Measurements from ENCODE around the gene SKOR1.

SKOR1 gene

DNA sequence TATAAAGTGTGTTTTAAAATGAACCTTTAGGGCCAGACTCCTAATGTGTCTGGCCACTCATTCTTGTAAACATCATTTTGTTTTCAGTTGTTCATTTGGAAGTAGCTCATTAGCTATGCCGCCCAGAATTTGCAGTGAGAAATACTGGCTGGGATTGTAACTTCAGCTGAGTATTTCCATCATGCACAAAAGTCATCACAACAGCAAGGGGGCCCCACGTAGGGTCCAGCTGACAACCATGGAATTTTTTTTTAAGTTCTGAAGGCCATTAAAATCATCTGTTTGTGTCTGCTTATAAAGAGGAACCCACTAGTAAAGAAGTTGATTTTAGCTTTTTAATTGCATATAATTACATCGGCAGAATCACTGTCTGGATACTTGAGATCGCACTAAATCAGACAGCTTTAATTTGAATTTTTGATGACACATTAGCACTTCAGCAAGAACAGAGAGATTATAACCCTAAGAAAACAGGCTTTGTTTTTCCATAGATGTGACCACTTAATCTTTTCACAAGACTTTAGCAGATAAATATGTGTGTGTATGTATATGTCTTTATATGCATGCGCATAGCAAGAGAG lies 46.3 kb upstream of the SKOR1 start:
- TF ChIP-seq, protein P1, sequence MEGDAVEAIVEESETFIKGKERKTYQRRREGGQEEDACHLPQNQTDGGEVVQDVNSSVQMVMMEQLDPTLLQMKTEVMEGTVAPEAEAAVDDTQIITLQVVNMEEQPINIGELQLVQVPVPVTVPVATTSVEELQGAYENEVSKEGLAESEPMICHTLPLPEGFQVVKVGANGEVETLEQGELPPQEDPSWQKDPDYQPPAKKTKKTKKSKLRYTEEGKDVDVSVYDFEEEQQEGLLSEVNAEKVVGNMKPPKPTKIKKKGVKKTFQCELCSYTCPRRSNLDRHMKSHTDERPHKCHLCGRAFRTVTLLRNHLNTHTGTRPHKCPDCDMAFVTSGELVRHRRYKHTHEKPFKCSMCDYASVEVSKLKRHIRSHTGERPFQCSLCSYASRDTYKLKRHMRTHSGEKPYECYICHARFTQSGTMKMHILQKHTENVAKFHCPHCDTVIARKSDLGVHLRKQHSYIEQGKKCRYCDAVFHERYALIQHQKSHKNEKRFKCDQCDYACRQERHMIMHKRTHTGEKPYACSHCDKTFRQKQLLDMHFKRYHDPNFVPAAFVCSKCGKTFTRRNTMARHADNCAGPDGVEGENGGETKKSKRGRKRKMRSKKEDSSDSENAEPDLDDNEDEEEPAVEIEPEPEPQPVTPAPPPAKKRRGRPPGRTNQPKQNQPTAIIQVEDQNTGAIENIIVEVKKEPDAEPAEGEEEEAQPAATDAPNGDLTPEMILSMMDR (conservative IDR thresholded peaks at IDR 0.05; ENCODE audit: control insufficient read depth, insufficient read depth, low read depth, low read length): no peak

DNA sequence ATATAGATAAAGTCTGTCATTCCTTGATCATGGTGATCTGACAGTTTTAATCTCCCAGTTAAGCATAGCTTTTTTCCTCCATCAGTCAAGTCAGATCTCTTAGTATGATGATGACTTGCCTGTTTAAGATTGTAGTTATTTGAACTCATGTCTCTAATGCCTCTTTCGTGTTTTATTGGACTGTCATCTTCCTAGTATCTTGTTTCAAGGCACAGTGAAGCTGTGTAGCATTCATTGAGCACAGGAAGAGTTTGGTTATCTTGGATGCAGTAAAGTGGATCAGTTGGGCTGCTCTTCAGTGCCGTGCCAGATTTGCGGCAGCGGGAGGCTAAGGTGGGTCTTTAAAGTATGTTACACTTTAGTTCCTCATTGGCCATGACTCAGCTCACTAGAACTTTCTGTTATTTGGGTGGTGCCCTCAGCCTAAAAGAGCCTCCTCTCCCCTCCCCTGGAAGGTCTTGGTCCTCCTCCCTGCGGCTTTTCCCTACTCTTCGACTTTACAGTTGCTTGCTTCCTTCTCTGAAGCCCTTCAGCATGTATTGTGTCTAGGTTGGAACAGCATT lies 45.7 kb upstream of the SKOR1 start:
- TF ChIP-seq, protein P1 (conservative IDR thresholded peaks at IDR 0.05; ENCODE audit: control insufficient read depth, insufficient read depth, low read depth, low read length): no peak
- no peak for DNase-seq (ENCODE audit: low read depth)
- H3K4me3 ChIP-seq (ENCODE audit: control insufficient read depth, low read depth, low read length): no peak overlapping the region

More for the DNA sequence above, 46.3 kb upstream of the SKOR1 start:
- no peak for DNase-seq (ENCODE audit: low read depth)
- H3K4me3 ChIP-seq (ENCODE audit: control insufficient read depth, low read depth, low read length): no peak overlapping the region

DNA sequence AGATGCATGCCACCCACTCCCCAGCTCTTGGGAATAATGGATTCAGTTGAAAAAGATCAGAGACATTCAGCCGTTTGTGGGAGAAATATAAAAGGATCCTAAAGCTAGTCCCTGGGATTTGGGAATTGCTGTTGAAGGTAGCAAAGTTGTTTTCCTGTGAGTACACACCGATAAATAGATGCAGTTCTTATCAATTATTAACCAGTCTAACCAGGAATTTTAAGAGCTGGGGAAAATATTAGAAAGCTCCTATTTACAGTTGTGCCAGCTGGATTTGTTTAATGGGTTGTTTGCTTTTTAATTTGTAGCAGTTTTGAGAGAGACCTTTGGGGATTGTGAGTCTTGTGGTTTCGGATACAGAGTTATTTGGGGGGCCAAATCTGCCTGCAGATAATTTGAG lies 44.2 kb upstream of the SKOR1 start:
- no peak overlapping the region for H3K4me3 ChIP-seq (ENCODE audit: control insufficient read depth, low read depth, low read length)
- TF ChIP-seq, protein P1 (conservative IDR thresholded peaks at IDR 0.05; ENCODE audit: control insufficient read depth, insufficient read depth, low read depth, low read length): no peak
- DNase-seq (ENCODE audit: low read depth): no peak

DNA sequence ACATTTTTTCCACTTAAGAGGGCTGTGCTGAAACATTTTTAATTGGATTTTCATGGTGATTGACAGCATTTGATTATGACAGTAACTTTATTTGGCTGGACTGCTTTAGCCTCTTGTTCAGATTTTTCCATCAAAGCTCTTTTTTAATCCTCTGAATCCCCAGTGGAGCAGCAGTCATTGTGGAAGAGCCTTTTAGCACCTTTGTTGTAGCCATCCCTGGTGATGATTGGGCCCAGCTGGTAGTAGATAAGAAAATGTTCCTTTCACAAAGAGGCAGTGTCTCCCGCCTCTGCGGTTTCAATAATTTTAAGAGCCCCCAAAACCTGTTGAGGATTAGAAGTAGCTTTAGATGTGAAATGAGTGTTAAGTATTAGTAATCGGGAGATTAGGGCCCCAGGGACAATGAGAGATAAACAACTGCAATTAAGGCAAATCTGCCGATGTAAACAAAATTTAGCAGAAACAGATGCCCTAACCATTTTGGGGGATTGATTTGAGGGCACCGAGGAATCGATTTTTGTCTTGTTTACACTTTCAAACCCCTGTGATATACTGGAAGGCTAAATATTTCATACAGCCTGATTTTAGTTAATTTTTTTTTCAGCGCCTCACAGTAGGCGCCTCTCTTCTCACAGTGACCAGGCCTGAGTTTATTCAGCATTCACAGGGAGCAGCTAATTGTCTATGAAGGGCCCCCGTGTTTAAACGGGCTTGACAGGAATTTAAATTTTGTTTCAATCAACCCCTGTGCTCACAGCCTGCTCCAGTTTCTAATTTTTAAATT lies 43.2 kb upstream of the SKOR1 start:
- TF ChIP-seq, protein P1 (conservative IDR thresholded peaks at IDR 0.05; ENCODE audit: control insufficient read depth, insufficient read depth, low read depth, low read length): no peak
- H3K4me3 ChIP-seq (ENCODE audit: control insufficient read depth, low read depth, low read length): no peak overlapping the region
- no peak for DNase-seq (ENCODE audit: low read depth)

DNA sequence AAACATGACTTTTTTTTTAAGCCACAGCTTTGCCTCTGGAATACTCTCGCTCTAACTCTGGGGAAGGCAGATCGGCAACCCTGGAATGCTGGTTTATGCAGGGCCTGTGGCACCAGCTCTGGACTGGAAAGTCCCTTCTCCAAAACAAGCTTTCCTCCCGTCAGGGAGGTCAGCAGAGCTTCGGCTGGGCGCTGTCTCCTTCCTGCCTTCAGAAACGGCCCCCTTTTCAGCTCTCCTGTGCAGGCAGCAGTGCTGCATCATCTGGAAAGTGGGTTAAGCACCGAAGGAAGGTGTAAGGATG lies 42.7 kb upstream of the SKOR1 start:
- DNase-seq (ENCODE audit: low read depth): no peak
- TF ChIP-seq, protein P1 (conservative IDR thresholded peaks at IDR 0.05; ENCODE audit: control insufficient read depth, insufficient read depth, low read depth, low read length): no peak
- H3K4me3 ChIP-seq (ENCODE audit: control insufficient read depth, low read depth, low read length): no peak overlapping the region

DNA sequence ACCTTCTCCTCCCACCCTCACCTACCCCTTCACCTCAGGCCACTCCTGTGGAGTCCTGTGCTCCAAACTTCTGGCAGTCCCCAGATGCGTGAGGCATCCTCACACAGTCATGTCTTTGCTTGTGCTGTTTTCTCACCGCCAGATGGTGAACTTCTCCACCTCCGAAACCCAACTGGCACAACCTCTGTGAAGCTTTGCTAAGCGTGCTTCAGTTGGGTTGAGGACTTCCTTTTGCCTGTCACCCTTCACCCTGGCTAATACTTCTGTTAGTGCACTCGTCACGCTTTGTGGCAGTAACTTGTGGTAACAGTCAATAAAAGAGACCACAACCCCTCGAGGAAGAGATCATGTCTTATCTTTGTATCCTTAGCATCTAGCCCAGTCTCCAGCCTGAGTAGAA lies 42.0 kb upstream of the SKOR1 start:
- TF ChIP-seq, protein P1 (conservative IDR thresholded peaks at IDR 0.05; ENCODE audit: control insufficient read depth, insufficient read depth, low read depth, low read length): no peak
- no peak overlapping the region for H3K4me3 ChIP-seq (ENCODE audit: control insufficient read depth, low read depth, low read length)
- DNase-seq (ENCODE audit: low read depth): no peak

All from fibroblast of mammary gland (primary cell).